ENCODE data around the gene PPP4R4. TPM values are rescaled to one million over a fixed set of nuclear protein-coding genes. Genes with fewer than 3 reads are reported as not detected.

The PPP4R4 gene
- total RNA-seq, 1 donor from 2014 or later = 1.4 TPM

DNA sequence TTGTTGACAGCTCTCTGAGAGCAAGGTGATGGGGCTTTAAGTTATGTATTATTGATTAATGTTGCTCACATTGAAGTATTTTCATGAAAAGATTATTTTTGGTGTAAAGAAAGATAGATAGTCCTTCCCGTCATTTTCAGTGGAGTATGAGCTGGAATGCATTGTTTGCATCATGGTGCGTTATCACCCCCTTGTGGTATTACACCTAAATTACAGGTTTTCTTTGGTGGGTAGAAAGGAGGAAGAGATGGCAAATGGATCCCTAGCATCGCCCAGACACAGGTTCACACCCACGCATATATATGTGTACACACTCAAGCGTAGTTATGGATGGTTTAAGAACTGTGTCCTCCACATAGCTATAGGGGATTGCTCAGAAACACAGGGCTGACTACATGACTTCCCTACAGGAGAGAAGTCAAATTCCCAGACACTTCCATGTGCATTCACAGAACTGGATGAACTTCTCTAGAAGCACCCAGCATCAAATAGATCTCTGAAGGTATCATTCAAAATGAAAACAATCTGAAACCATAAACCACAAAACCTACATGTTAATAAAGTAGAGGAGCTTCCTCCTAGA lies 133.4 kb downstream of the PPP4R4 start:
- no peak for DNase-seq (ENCODE audit: low spot score)

DNA sequence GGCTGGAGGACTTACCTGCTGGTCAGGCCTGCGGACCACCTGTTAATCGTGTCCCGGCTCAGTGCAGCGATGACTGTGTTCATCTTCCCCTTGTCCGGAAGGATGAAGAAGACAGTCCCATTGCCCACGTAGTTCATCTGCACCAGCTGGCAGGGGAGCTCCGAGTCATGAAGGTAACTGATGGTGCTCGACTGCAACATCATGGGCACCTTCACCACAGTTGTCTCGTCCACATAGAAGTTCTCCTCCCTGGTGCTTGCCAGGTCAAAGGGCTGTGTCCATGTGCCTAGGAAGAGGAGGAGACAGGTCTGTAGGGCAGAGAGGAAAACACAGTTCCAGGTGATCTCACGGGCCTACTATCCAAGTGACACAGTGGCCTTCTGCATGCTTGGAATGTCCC lies 135.6 kb downstream of the PPP4R4 start:
- no peak for DNase-seq (ENCODE audit: low spot score)

- no peak for DNase-seq (ENCODE audit: low spot score)
Measured at GRCh38 chr14:94310248-94310647, 136.1 kb downstream of the PPP4R4 start.

DNA sequence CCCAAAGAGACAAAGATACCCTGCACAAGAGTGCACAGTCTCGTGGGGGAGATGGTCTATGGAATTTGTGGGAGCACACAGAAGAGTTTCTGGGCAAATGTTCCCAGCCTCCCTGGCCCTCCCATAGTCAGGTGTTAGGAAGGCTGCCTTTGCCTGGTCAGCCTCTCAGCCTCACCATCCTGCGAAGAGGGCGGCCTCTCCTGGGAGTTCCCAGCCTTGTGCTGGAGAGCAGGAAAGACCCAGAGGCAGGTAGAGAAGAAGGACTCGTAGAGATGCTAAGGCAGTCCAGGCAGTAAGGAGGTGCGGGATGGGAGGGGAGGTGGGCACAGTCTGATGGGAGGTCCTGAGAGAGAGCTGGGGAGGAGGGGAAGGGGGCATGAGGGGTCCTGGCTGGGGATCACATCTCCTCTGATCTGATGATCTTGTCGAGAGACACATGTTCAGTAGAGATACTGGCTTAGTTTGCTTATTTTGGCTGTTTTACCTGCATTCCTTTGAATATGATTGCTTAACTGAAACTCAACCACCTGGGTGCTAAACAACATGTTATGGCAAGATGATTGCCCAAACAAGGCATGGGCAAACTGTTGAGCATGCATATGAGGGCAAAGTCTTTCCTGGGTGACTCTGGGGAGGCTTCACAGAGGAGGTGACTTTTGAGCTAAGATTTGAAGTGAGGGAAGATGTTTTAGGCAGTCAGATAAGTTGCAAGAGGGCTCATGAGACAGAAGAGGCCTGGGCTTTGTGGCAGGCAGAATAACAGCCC lies 138.5 kb downstream of the PPP4R4 start:
- no peak for DNase-seq (ENCODE audit: low spot score)

- DNase-seq (ENCODE audit: low spot score) = no peak
Measured at GRCh38 chr14:94313991-94314655, 140.0 kb downstream of the PPP4R4 start.

- DNase-seq (ENCODE audit: low spot score) = no peak
Measured at GRCh38 chr14:94314890-94315289, 140.8 kb downstream of the PPP4R4 start.

DNA sequence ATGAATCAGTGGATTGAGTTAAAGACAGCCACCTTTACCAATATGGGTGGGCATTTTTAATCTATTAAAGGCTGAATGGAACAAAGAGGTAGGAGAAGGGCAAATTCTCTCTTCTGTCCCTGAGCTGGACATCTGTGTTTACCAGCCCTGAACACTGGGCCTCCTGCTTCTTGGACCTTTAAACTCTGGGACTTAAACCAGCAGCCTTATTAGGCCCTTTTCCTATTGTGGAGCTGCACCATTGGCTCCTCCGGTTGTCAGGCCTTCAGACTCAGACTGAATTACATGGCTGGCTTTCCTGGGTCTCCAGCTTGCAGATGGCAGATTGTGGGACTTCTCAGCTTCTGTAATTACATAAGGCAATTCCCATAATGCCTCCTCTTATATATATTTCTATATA lies 142.6 kb downstream of the PPP4R4 start:
- DNase-seq (ENCODE audit: low spot score) = no peak

DNA sequence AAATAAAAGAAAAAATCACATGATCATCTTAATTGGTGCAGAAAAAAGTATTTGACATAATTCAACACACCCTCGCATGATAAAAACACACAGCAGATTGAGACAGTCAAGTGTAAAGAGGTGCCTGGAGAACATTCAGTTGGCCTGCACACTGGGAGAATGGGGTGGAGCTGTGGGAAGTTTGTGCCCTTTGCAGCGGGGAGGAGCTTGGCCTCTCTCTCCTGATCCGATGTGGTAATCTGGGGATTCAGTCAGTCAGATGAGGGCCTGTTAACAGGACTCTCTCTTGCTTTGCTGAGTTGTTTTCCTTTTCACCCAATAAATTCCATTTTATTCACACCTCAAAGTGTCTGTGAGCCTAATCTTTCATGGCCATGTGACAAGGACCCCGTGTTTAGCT lies 143.1 kb downstream of the PPP4R4 start:
- peak; percentile 73 for DNase-seq (ENCODE audit: low spot score)

DNA sequence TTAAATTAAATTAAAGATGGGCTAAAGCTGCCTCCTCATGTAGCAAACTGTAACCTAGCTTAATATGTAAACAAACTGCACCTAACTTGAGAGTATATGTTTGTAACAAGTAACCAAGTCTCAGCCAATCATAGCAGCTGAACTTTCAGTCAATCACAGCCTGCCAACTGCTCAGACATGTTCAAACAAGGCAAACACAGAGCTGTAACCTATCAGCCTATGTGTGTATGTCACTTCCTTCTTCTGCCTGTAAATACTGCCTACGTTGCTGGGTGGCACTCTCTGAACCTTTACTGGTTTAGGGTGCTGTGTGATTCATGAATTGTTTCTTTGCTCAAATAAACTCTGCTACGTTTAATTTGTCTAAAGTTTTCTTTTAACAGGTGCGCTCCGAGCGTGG lies 146.1 kb downstream of the PPP4R4 start:
- DNase-seq (ENCODE audit: low spot score) = peak; percentile 55

DNA sequence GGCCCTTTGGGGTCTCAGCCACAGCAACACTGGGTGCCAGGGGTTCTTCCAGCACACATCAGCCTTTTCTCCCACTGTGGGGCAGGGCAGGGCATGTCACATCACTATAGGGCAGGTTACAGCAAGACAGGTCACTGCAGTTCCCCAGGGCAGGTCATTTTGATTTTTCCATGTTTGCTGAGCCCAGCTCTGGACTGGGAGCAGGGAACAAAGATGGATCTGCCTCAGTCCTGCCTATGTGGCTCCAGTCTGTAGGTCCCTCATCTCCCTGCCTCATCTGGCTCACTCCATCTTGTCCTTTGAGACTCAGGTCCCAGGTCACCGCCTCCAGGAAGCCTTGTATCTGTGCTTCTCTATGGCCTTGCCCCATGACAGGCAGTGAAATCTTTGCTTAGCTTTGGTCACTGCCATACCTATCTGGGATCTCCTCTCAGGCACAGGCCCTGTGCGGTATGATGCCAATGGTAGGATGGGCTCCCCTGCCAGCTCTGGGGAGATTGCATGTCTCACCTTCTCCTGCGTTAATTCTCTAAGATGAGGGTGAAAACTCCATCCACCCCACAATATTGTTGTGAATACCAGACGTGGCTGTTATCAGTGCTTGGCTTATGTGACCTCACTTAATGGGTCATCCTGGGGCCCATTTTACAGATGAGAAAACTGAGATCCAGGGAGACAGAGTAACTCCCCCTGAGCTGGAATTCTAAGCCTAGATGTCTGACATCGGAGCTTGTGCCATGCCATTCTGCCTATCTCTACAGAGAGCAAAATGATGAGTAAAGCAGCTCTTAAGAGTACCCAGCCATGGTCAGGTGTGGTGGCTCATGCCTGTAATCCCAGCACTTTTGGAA lies 147.5 kb downstream of the PPP4R4 start:
- DNase-seq (ENCODE audit: low spot score) = no peak

GRCh38 chr14:94322648-94323570 lies 148.8 kb downstream of the PPP4R4 start, which contains the start of gene SERPINA6:
Gene SERPINA6 (minus strand): TSS chr14:94323336. CDS start chr14:94314648, 8,688 bp downstream.
- peak; percentile 78 for DNase-seq (ENCODE audit: low spot score)

DNA sequence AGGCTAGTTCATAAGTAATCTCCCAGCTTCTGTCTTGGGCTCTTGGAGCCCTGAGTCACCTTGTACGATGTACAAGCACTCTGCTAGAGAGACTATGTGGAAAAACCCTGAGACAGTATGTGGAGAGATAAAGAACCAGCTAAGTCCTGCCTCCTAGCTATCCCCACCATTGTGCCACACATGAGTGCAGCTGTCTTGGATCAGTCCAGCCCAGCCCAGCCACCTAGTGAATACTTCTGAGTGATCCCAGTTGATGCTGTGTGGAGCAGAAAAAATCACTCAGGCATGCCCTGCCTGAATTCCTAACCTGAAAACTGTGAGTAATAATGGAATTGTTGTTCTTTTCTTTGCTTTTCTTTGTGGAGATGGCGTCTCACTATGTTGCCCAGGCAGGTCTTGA lies 154.1 kb downstream of the PPP4R4 start:
- no peak for DNase-seq (ENCODE audit: low spot score)

Other genes starting within 250 kb of the PPP4R4 start
- not detected for gene FAM181A, start 247.0 kb upstream of the PPP4R4 start, total RNA-seq
- gene ASB2, start 197.8 kb upstream of the PPP4R4 start, total RNA-seq = 28.0 TPM
- not detected for gene CCDC197, start 177.0 kb upstream of the PPP4R4 start, total RNA-seq
- gene OTUB2, start 148.0 kb upstream of the PPP4R4 start, total RNA-seq = 2.1 TPM
- 187 TPM for gene DDX24, start 93.1 kb upstream of the PPP4R4 start, total RNA-seq
- gene IFI27L1, start 93.0 kb upstream of the PPP4R4 start, total RNA-seq = 19.8 TPM
- 478 TPM for gene IFI27, start 63.6 kb upstream of the PPP4R4 start, total RNA-seq
- 61.8 TPM for gene IFI27L2, start 44.7 kb upstream of the PPP4R4 start, total RNA-seq
- gene SERPINA10, start 118.9 kb downstream of the PPP4R4 start, total RNA-seq = 0.32 TPM
- gene SERPINA6, start 149.0 kb downstream of the PPP4R4 start, total RNA-seq = 88.3 TPM
- not detected for gene SERPINA2, start 192.4 kb downstream of the PPP4R4 start, total RNA-seq
- 348 TPM for gene SERPINA1, start 214.3 kb downstream of the PPP4R4 start, total RNA-seq